Measurements from ENCODE around the gene TPSB2. TPM values are rescaled to one million over a fixed set of nuclear protein-coding genes. Genes with fewer than 3 reads are reported as not detected.

TPSB2 gene
- total RNA-seq, 1 donor from 2014 or later, result not detected

GRCh38 chr16:1182316-1182671 lies 47.7 kb downstream of the TPSB2 start:
- Mint-ChIP-seq H3K27ac (peak overlapping the region; percentile 62), H3K36me3 (ENCODE audit: insufficient read depth) (peaks cover 3% of the 10 kb centered on the region), H3K4me3 (ENCODE audit: low read depth) (no peak overlapping the region), H3K9me3 (ENCODE audit: low read depth) (no peaks in the 10 kb centered on the region), H3K27me3 (no peaks in the 10 kb centered on the region), H3K4me1 (ENCODE audit: low read depth) (peaks cover 5% of the 10 kb centered on the region)
- TF ChIP-seq CTCF (IDR thresholded peaks at IDR 0.05; ENCODE audit: unreplicated experiment), result no peak
- peak; percentile 39 for DNase-seq (ENCODE audit: low spot score, unreplicated experiment)

DNA sequence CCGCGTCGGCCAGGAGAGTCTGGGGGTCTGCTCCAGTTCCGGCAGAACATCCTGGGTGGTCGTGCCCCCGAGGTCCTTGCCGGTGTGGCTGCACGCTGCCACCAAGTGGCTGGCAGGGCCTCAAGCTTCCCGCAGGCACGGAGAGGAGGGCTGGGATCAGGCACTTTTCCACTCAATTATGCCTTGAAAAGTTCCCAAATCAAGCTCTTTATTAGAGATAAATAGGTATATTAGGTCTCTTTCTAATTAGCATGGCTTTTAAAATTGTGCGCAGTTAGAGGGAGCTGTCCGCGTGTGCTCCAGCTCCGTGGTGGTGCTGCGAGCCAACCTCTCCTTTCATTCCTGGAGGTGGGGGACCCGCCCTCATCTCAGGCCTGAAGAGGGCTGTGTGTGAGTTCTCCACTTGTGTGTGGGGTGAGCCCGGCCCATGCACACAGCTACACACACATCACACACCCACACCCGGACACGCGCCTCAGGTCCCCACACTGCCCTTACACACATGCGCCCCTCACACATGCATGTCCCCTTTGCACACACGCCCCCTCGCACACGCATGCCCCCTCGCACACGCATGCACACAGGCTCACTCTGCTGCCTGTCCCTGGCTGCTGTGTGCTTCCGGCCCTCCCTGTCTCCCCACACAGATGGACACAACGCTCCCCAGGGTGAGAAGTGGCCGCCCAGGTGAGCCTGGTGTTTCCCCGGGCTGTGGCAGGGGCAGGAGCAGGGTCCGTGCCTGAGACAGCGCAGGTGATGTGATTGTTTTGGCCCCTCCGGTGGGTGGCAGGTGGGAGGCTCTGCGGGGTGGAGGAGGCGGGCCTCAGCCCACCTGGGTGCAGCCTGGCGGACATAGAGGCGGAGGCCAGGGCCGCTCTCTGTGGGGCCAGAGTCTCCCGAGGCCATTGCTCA lies 48.3 kb downstream of the TPSB2 start:
- Mint-ChIP-seq H3K27ac (peak overlapping the region; percentile 62), H3K4me1 (ENCODE audit: low read depth) (peaks cover 5% of the 10 kb centered on the region), H3K4me3 (ENCODE audit: low read depth) (no peak overlapping the region), H3K27me3 (no peaks in the 10 kb centered on the region), H3K9me3 (ENCODE audit: low read depth) (no peaks in the 10 kb centered on the region), H3K36me3 (ENCODE audit: insufficient read depth) (peaks cover 3% of the 10 kb centered on the region)
- no peak for DNase-seq (ENCODE audit: low spot score, unreplicated experiment)
- peak; percentile 20 for TF ChIP-seq CTCF (IDR thresholded peaks at IDR 0.05; ENCODE audit: unreplicated experiment)

GRCh38 chr16:1180549-1181403 lies 49.2 kb downstream of the TPSB2 start:
- H3K27me3 Mint-ChIP-seq, result no peaks in the 10 kb centered on the region
- H3K27ac Mint-ChIP-seq, result no peak overlapping the region
- DNase-seq (ENCODE audit: low spot score, unreplicated experiment), result no peak
- peaks cover 5% of the 10 kb centered on the region for H3K4me1 Mint-ChIP-seq (ENCODE audit: low read depth)
- no peaks in the 10 kb centered on the region for H3K36me3 Mint-ChIP-seq (ENCODE audit: insufficient read depth)
- no peaks in the 10 kb centered on the region for H3K9me3 Mint-ChIP-seq (ENCODE audit: low read depth)
- no peak for TF ChIP-seq CTCF (IDR thresholded peaks at IDR 0.05; ENCODE audit: unreplicated experiment)
- H3K4me3 Mint-ChIP-seq (ENCODE audit: low read depth), result no peak overlapping the region

Other genes with a start within 250 kb of the TPSB2 start
- 6.7 and 7.1 TPM in 2 replicates for gene SOX8, start 248.4 kb downstream of the TPSB2 start, total RNA-seq
- 1.0 and 1.4 TPM in 2 replicates for gene SSTR5, start 157.4 kb downstream of the TPSB2 start, total RNA-seq
- not detected in 2 replicates for gene C1QTNF8, start 133.9 kb downstream of the TPSB2 start, total RNA-seq
- gene CACNA1H, start 77.1 kb downstream of the TPSB2 start, total RNA-seq, result 42.3 and 42.8 TPM in 2 replicates
- gene TPSG1, start 4.9 kb downstream of the TPSB2 start, total RNA-seq, result not detected in 2 replicates
- gene TPSAB1, start 10.5 kb upstream of the TPSB2 start, total RNA-seq, result not detected in 2 replicates
- gene TPSD1, start 25.9 kb upstream of the TPSB2 start, total RNA-seq, result not detected in 2 replicates
- gene UBE2I, start 79.5 kb upstream of the TPSB2 start, total RNA-seq, result 211 and 212 TPM in 2 replicates
- 17.5 and 18.2 TPM in 2 replicates for gene BAIAP3, start 103.5 kb upstream of the TPSB2 start, total RNA-seq
- 52.6 and 56.8 TPM in 2 replicates for gene TSR3, start 121.7 kb upstream of the TPSB2 start, total RNA-seq
- gene GNPTG, start 121.7 kb upstream of the TPSB2 start, total RNA-seq, result 49.7 and 51.7 TPM in 2 replicates
- 31.5 and 33.1 TPM in 2 replicates for gene UNKL, start 184.5 kb upstream of the TPSB2 start, total RNA-seq
- 10.8 and 11.3 TPM in 2 replicates for gene UQCC4, start 190.6 kb upstream of the TPSB2 start, total RNA-seq
- 7.1 and 7.6 TPM in 2 replicates for gene PERCC1, start 200.9 kb upstream of the TPSB2 start, total RNA-seq
- gene CCDC154, start 214.4 kb upstream of the TPSB2 start, total RNA-seq, result 4.8 and 5.7 TPM in 2 replicates
- 85.3 and 89.4 TPM in 2 replicates for gene CLCN7, start 244.8 kb upstream of the TPSB2 start, total RNA-seq

All from progenitor cell of endocrine pancreas (in vitro differentiated cells).